PC-3 (cell line): Measurements from ENCODE around the gene SHROOM3. TPM values are rescaled to one million over a fixed set of nuclear protein-coding genes. Genes with fewer than 3 reads are reported as not detected.

Experiments
- ATAC-seq: fragments of 200-7000 bp; cut with Tn5 transposase; 2 replicates; pipeline ENCODE4 v1.9.1; 2020; ENCODE audit warnings: mild to moderate bottlenecking, moderate library complexity
- BruUV-seq: library from RNA; stranded (reverse); fragments of 400-500 nt; replicated peaks from 2 replicates; lab custom pipeline; 2021; lab: Mats Ljungman, UMichigan
- CTCF ChIA-PET: fragments of 300-600 bp; sonication (Branson Sonifier 250); formaldehyde crosslinking; loops from one replicate; lab custom pipeline; 2022; ENCODE audit warnings: antibody characterized with exemption; lab: Charles Lee
- POLR2A ChIA-PET: fragments of 300-600 bp; sonication (Branson Sonifier 250); formaldehyde crosslinking; loops from one replicate; lab custom pipeline; 2022; ENCODE audit warnings: antibody characterized with exemption; ENCODE audit not compliant: unreplicated experiment; lab: Charles Lee
- DNase-seq: peaks from one replicate; pipeline ENCODE4 v3.0.0-alpha.2; 2015
- H2AFZ ChIP-seq: fragments of 300-600 bp; sonication (generic); 2 replicates; pipeline ENCODE4 v1.6.0; 2016; ENCODE audit warnings: antibody characterized with exemption, low read length
- H3F3A ChIP-seq: fragments of 300-600 bp; sonication (generic); one replicate; pipeline ENCODE4 v1.6.0; 2017; ENCODE audit warnings: antibody characterized with exemption, low read length, control low read depth, mild to moderate bottlenecking; ENCODE audit not compliant: unreplicated experiment
- H3K27ac ChIP-seq: fragments of 300-600 bp; sonication (generic); 2 replicates; pipeline ENCODE4 v1.5.1; 2016; ENCODE audit warnings: mild to moderate bottlenecking, low read length
- H3K27me3 ChIP-seq: fragments of 300-600 bp; sonication (generic); 2 replicates; pipeline ENCODE4 v1.6.1; 2016; ENCODE audit warnings: low read length, mixed read lengths
- H3K36me3 ChIP-seq: fragments of 300-600 bp; sonication (generic); 2 replicates; pipeline ENCODE4 v1.6.1; 2016; ENCODE audit warnings: low read depth, mixed run types, low read length, mixed read lengths
- H3K4me1 ChIP-seq: fragments of 300-600 bp; sonication (generic); 2 replicates; pipeline ENCODE4 v1.5.1; 2016; ENCODE audit warnings: low read length; ENCODE audit not compliant: insufficient read depth
- H3K4me2 ChIP-seq: fragments of 300-600 bp; sonication (generic); 2 replicates; pipeline ENCODE4 v1.6.0; 2016; ENCODE audit warnings: low read length
- H3K4me3 ChIP-seq: fragments of 300-600 bp; sonication (generic); 2 replicates; pipeline ENCODE4 v1.5.1; 2016; ENCODE audit warnings: mild to moderate bottlenecking, low read length, mixed read lengths
- H3K79me2 ChIP-seq: fragments of 300-600 bp; sonication (generic); 2 replicates; pipeline ENCODE4 v1.6.1; 2017; ENCODE audit warnings: low read length, mixed read lengths
- H3K9ac ChIP-seq: fragments of 300-600 bp; sonication (generic); 2 replicates; pipeline ENCODE4 v1.6.0; 2016; ENCODE audit warnings: mild to moderate bottlenecking, low read length
- H3K9me2 ChIP-seq: fragments of 300-600 bp; sonication (generic); replicated peaks from 2 replicates; pipeline ENCODE4 v1.6.1; 2016; ENCODE audit warnings: mixed run types, low read length, mixed read lengths
- H3K9me3 ChIP-seq: fragments of 300-600 bp; sonication (generic); 2 replicates; pipeline ENCODE4 v1.6.1; 2016; ENCODE audit warnings: low read length, mixed read lengths
- H4K20me1 ChIP-seq: fragments of 300-600 bp; sonication (generic); 2 replicates; pipeline ENCODE4 v1.6.1; 2016; ENCODE audit warnings: low read length, mixed read lengths
- EZH2 ChIP-seq: fragments of 300-600 bp; sonication (generic); IDR thresholded peaks from one replicate; pipeline ENCODE4 v1.6.1; 2017; ENCODE audit warnings: antibody characterized with exemption, mild to moderate bottlenecking, low read length; ENCODE audit not compliant: unreplicated experiment
- EZH2phosphoT487 ChIP-seq: fragments of 300-600 bp; sonication (generic); IDR thresholded peaks from 2 replicates; pipeline ENCODE4 v1.6.1; 2018; ENCODE audit warnings: mild to moderate bottlenecking, antibody characterized with exemption, low read length, borderline replicate concordance
- intact Hi-C: fragments of 100-400 bp; cut with micrococcal nuclease; formaldehyde crosslinking; loops from 2 replicates; pipeline ENCODE4 v1.9.0; 2023
- total RNA-seq: library from RNA; depleted of rRNA; stranded (reverse); fragments of >200 nt; gene quantifications from 2 replicates; pipeline ENCODE4 v1.2.3, GENCODE V29; 2014
- TF ChIP-seq, protein P1 (sequence below): fragments of 300-600 bp; sonication (generic); conservative IDR thresholded peaks from 2 replicates; pipeline ENCODE4 v1.5.1; 2017; ENCODE audit warnings: antibody characterized with exemption, low read depth, mild to moderate bottlenecking, low read length

Gene SHROOM3
- total RNA-seq, 1 experiment from 2014 or later, result 27.8 TPM

DNA sequence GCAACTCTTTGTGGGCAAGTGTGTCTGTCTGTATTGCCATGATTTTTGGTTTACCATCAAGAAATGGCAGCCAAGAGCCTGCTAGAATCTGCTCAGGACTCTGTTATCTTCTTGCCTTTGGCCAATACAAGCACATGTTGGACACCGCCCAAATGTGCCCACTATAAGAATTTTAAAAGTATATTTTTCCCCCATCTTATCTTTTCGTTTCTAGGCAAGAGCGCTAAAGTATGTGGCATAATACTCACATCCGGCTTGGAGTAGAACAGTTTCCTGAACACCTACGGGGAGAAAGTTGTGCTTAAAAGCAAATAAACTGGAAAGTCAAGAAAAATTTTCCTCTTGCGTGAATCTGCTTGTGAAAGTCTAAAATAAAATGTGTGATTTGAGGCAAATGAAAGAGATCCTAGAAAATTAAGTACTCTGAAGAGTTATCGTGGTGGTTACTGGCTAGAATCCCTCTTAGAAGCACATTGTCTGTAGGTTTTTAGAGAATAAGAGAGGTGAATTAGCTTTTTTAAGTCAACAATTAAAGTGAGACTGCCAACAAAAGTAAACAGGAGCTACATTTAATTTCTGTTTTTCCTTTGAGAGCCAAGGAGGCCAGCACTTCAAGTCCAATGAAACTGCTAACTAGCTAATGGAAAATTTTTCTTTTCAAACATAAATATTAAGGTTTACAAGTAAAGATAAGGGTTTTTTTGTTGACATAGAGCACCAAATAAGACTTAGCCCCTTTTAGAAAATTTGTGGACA is 242.7 kb downstream of the SHROOM3 start:
- no peak overlapping the region for H3K9ac ChIP-seq
- BruUV-seq, result no TSS peak
- H3K4me3 ChIP-seq, result no peak overlapping the region
- H3K4me1 ChIP-seq, result peaks cover 11% of the 10 kb centered on the region
- TF ChIP-seq, protein P1, sequence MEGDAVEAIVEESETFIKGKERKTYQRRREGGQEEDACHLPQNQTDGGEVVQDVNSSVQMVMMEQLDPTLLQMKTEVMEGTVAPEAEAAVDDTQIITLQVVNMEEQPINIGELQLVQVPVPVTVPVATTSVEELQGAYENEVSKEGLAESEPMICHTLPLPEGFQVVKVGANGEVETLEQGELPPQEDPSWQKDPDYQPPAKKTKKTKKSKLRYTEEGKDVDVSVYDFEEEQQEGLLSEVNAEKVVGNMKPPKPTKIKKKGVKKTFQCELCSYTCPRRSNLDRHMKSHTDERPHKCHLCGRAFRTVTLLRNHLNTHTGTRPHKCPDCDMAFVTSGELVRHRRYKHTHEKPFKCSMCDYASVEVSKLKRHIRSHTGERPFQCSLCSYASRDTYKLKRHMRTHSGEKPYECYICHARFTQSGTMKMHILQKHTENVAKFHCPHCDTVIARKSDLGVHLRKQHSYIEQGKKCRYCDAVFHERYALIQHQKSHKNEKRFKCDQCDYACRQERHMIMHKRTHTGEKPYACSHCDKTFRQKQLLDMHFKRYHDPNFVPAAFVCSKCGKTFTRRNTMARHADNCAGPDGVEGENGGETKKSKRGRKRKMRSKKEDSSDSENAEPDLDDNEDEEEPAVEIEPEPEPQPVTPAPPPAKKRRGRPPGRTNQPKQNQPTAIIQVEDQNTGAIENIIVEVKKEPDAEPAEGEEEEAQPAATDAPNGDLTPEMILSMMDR, result no peak
- TF ChIP-seq EZH2phosphoT487, result no peak
- no peak for TF ChIP-seq EZH2
- no peaks in the 10 kb centered on the region for H3K27me3 ChIP-seq
- intact Hi-C loops, result no loop called here
- no peaks in the 10 kb centered on the region for H3K36me3 ChIP-seq
- ChIA-PET POLR2A (no interaction called here), CTCF (no interaction called here)
- no peak for ATAC-seq
- no peaks in the 10 kb centered on the region for H3K9me3 ChIP-seq
- DNase-seq, result no peak
- peak overlapping the region; percentile 56 for H2AFZ ChIP-seq
- H4K20me1 ChIP-seq, result no peaks in the 10 kb centered on the region
- H3K9me2 ChIP-seq, result no peaks in the 10 kb centered on the region
- no peaks in the 10 kb centered on the region for H3K79me2 ChIP-seq
- H3K4me2 ChIP-seq, result peak overlapping the region; percentile 8; the same call in 1 of the 2 replicates
- no peaks in the 10 kb centered on the region for H3F3A ChIP-seq
- peak overlapping the region; percentile 35 for H3K27ac ChIP-seq

GRCh38 chr4:76679691-76680090 is 244.7 kb downstream of the SHROOM3 start:
- Histone ChIP-seq H3K9me3 (no peaks in the 10 kb centered on the region), H3K9me2 (no peaks in the 10 kb centered on the region), H3K79me2 (no peaks in the 10 kb centered on the region), H2AFZ (no peak overlapping the region), H3K27ac (no peak overlapping the region), H3F3A (no peaks in the 10 kb centered on the region), H3K4me2 (no peak overlapping the region), H3K36me3 (no peaks in the 10 kb centered on the region), H3K9ac (no peak overlapping the region), H3K4me3 (no peak overlapping the region), H3K27me3 (no peaks in the 10 kb centered on the region), H4K20me1 (no peaks in the 10 kb centered on the region), H3K4me1 (peaks cover 17% of the 10 kb centered on the region)
- no peak for ATAC-seq
- TF ChIP-seq, protein P1, result no peak
- no peak for TF ChIP-seq EZH2phosphoT487
- TF ChIP-seq EZH2, result no peak
- intact Hi-C loops, result no loop called here
- BruUV-seq, result no TSS peak
- DNase-seq, result no peak
- ChIA-PET POLR2A (no interaction called here), CTCF (no interaction called here)

DNA sequence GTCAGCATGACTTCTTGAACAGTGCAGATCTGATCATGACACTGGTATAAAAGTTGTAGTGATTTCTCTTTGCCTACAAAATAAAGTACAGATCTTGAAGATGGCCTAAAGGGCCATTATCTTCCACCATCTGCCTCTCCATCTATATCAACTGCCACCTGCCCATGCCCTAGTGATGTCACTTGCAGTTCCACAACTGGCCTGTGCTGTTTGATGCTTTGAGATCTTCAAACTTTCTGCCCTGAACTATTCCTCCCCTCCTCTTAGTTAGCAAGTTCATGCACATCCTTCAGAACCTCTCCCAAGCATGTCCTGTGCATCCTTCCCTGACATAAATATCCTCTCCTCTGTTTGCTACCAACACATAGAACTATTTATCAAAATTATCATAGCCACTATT is 245.9 kb downstream of the SHROOM3 start:
- Histone ChIP-seq H3F3A (no peaks in the 10 kb centered on the region), H3K9me3 (no peaks in the 10 kb centered on the region), H3K79me2 (no peaks in the 10 kb centered on the region), H3K4me2 (no peak overlapping the region), H3K27me3 (no peaks in the 10 kb centered on the region), H3K36me3 (no peaks in the 10 kb centered on the region), H4K20me1 (no peaks in the 10 kb centered on the region), H3K9ac (no peak overlapping the region), H3K27ac (no peak overlapping the region), H3K4me3 (no peak overlapping the region), H3K9me2 (no peaks in the 10 kb centered on the region), H2AFZ (no peak overlapping the region), H3K4me1 (peaks cover 17% of the 10 kb centered on the region)
- no TSS peak for BruUV-seq
- intact Hi-C loops, result no loop called here
- ATAC-seq (no peak), DNase-seq (no peak)
- TF ChIP-seq EZH2phosphoT487, result no peak
- TF ChIP-seq, protein P1, result no peak
- no peak for TF ChIP-seq EZH2
- ChIA-PET POLR2A (no interaction called here), CTCF (no interaction called here)
